MM.1S (cell line): ENCODE data around the gene EBP.

Experiments used
- EZH2phosphoT487 ChIP-seq: fragments of 300-600 bp; sonication (generic); IDR thresholded peaks from 2 replicates; pipeline ENCODE4 v1.6.1; 2018; ENCODE audit warnings: antibody characterized with exemption, low read length
- TF ChIP-seq, protein P1 (sequence below): fragments of 300-600 bp; sonication (generic); IDR thresholded peaks from 2 replicates; pipeline ENCODE4 v1.5.1; 2016; ENCODE audit warnings: antibody characterized with exemption, low read length, mixed read lengths

DNA sequence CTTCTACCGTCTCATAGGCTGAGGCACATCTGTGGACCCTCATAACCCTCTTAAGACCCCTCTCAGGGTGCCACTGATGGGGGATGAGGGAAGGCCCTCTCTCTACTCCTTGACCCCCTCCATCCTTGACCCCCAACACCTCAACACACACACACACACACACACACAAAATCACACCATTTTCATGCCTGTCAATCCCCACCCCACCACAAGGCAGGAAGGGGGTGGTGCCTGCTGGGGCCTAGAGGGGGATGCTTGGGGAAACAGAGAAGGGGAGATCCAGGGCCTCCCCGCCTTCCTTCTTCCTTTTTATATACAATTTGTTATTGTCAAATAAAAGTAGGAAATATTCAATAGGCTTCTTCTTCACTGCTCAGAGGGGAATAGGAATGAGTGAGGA is 1.2 kb upstream of the EBP start:
- no peak for TF ChIP-seq EZH2phosphoT487
- TF ChIP-seq, protein P1, sequence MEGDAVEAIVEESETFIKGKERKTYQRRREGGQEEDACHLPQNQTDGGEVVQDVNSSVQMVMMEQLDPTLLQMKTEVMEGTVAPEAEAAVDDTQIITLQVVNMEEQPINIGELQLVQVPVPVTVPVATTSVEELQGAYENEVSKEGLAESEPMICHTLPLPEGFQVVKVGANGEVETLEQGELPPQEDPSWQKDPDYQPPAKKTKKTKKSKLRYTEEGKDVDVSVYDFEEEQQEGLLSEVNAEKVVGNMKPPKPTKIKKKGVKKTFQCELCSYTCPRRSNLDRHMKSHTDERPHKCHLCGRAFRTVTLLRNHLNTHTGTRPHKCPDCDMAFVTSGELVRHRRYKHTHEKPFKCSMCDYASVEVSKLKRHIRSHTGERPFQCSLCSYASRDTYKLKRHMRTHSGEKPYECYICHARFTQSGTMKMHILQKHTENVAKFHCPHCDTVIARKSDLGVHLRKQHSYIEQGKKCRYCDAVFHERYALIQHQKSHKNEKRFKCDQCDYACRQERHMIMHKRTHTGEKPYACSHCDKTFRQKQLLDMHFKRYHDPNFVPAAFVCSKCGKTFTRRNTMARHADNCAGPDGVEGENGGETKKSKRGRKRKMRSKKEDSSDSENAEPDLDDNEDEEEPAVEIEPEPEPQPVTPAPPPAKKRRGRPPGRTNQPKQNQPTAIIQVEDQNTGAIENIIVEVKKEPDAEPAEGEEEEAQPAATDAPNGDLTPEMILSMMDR = no peak
